C4-2B (cell line): ENCODE data around the gene CCDC78.

Experiments
- H3K27ac ChIP-seq: fragments of 450-650 bp; 2 replicates; pipeline ENCODE4 v1.5.1; 2017
- CTCF ChIP-seq: fragments of 450-650 bp; conservative IDR thresholded peaks from 2 replicates; pipeline ENCODE4 v1.5.1; 2017; ENCODE audit warnings: mild to moderate bottlenecking
- ZFX ChIP-seq: fragments of 450-650 bp; IDR thresholded peaks from 2 replicates; pipeline ENCODE4 v1.6.1; 2017

CCDC78 gene

GRCh38 chr16:705431-706188 lies 20.6 kb downstream of the CCDC78 start, which contains the start of gene FBXL16:
FBXL16 (minus strand) TSS chr16:705801; CDS start chr16:697405, 8,396 bp downstream.
- H3K27ac ChIP-seq, result no peak within 1 kb of the TSS

GRCh38 chr16:704552-705380 lies 21.5 kb downstream of the CCDC78 start:
- no peak for TF ChIP-seq ZFX
- TF ChIP-seq CTCF, result no peak

More at GRCh38 chr16:705431-706188, 20.6 kb downstream of the CCDC78 start, which contains the start of gene FBXL16:
- TF ChIP-seq CTCF (no peak), ZFX (no peak)

GRCh38 chr16:704047-704446 lies 22.2 kb downstream of the CCDC78 start:
- no peak overlapping the region for H3K27ac ChIP-seq
- TF ChIP-seq ZFX (no peak), CTCF (no peak)

More at GRCh38 chr16:704552-705380, 21.5 kb downstream of the CCDC78 start:
- H3K27ac ChIP-seq, result no peak overlapping the region

GRCh38 chr16:703406-703805 lies 22.8 kb downstream of the CCDC78 start:
- H3K27ac ChIP-seq, result no peak overlapping the region
- no peak for TF ChIP-seq ZFX
- TF ChIP-seq CTCF, result no peak

- TF ChIP-seq ZFX, result no peak
- TF ChIP-seq CTCF, result no peak
- H3K27ac ChIP-seq, result no peak overlapping the region
Observed at GRCh38 chr16:702341-702740, 23.9 kb downstream of the CCDC78 start.

GRCh38 chr16:700684-701584 lies 25.3 kb downstream of the CCDC78 start:
- no peak for TF ChIP-seq CTCF
- TF ChIP-seq ZFX, result no peak
- H3K27ac ChIP-seq, result no peak overlapping the region
